Colonic mucosa (tissue), 4 donors: ENCODE data around the gene AFF1. TPM values are rescaled to one million over a fixed set of nuclear protein-coding genes. Genes with fewer than 3 reads are reported as not detected.

Experiments used
- DNase-seq: peaks from one replicate; pipeline ENCODE4 v3.0.0-alpha.2; 2020
- H3K27ac ChIP-seq: fragments of 200-600 bp; one replicate; pipeline ENCODE4 v1.8.0; 2021
- H3K27me3 ChIP-seq: fragments of 200-600 bp; one replicate; pipeline ENCODE4 v1.8.0; 2021
- H3K36me3 ChIP-seq: fragments of 200-600 bp; one replicate; pipeline ENCODE4 v1.8.0; 2021
- H3K4me1 ChIP-seq: fragments of 200-600 bp; one replicate; pipeline ENCODE4 v1.8.0; 2021; ENCODE audit warnings: mild to moderate bottlenecking
- H3K4me3 ChIP-seq: fragments of 200-600 bp; one replicate; pipeline ENCODE4 v1.8.0; 2021
- H3K9ac ChIP-seq, 2 donors: one replicate each; pipeline ENCODE4 v1.7.0; 2013; ENCODE audit warnings: control low read depth in 2 of 2, low read depth in 2 of 2, low read length in 2 of 2
- H3K9me3 ChIP-seq: fragments of 200-600 bp; one replicate; pipeline ENCODE4 v1.8.0; 2021
- CTCF ChIP-seq: fragments of 200-600 bp; IDR thresholded peaks from one replicate; pipeline ENCODE4 v1.8.0; 2022; ENCODE audit warnings: antibody characterized with exemption, mild to moderate bottlenecking
- intact Hi-C: fragments of 100-400 bp; cut with DNase I; formaldehyde crosslinking; loops from one replicate; pipeline ENCODE4 v1.14.1; 2022
- total RNA-seq, 2 donors: library from RNA; stranded (reverse); fragmentation: NEBNext Ultra II Directional in 1 of 2; extraction: Animal tissue kit (Norgen Biotek cat#: 25700) in 1 of 2; gene quantifications; one replicate each; pipeline ENCODE4 v1.2.1, GENCODE V29; 2021
- donor health status: healthy.
- donor health status: DM: no; HTN: no; CAD: no.
- donor health status: DM: no; HTN: no; CAD: no.

AFF1 gene
- total RNA-seq, 2 donors from 2014 or later, result 73.5 to 104 TPM

- DNase-seq, result peak; percentile 84
- H3K4me3 ChIP-seq, result no peak overlapping the region
- intact Hi-C loops, result no loop called here
- H3K9ac ChIP-seq, result peak overlapping the region in 1 of 2 donors; percentile 9
- no peaks in the 10 kb centered on the region for H3K4me1 ChIP-seq
- H3K27ac ChIP-seq, result peak overlapping the region; percentile 56
- H3K36me3 ChIP-seq, result peaks cover 18% of the 10 kb centered on the region
- H3K9me3 ChIP-seq, result no peaks in the 10 kb centered on the region
- TF ChIP-seq CTCF, result no peak
- no peaks in the 10 kb centered on the region for H3K27me3 ChIP-seq
Observed at GRCh38 chr4:87120411-87121162, 185.8 kb downstream of the AFF1 start.

- no peaks in the 10 kb centered on the region for H3K9me3 ChIP-seq
- intact Hi-C loops, result no loop called here
- H3K27ac ChIP-seq, result peak overlapping the region; percentile 56
- no peak for TF ChIP-seq CTCF
- H3K36me3 ChIP-seq, result peaks cover 17% of the 10 kb centered on the region
- no peaks in the 10 kb centered on the region for H3K27me3 ChIP-seq
- DNase-seq, result no peak
- no peak overlapping the region for H3K4me3 ChIP-seq
- H3K4me1 ChIP-seq, result no peaks in the 10 kb centered on the region
- no peak overlapping the region for H3K9ac ChIP-seq
Observed at GRCh38 chr4:87121341-87122065, 186.7 kb downstream of the AFF1 start.

DNA sequence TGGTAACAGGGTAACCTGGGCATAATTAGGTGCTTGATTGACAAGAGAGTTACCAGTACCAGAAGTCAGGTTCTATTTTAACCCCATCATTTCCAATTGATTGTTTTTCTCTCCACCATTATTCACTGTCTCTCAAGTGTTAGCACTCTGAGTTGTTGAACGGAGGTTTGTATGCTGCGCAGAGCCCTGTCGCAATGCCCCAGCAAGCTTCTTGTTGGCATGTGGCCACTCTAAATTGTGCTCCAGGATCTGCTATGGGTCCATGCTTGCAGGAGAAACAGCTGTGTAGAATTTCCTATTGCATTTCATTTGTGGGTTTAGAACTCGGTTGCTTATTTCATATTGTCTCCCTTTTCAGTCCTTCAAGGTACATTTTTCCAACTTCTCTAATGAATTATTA, 187.4 kb downstream of the AFF1 start:
- Histone ChIP-seq H3K27ac (no peak overlapping the region), H3K9me3 (no peaks in the 10 kb centered on the region), H3K27me3 (no peaks in the 10 kb centered on the region), H3K4me3 (no peak overlapping the region), H3K4me1 (no peaks in the 10 kb centered on the region), H3K36me3 (peaks cover 11% of the 10 kb centered on the region), H3K9ac (no peak overlapping the region)
- intact Hi-C loops, result no loop called here
- TF ChIP-seq CTCF, result no peak
- no peak for DNase-seq

DNA sequence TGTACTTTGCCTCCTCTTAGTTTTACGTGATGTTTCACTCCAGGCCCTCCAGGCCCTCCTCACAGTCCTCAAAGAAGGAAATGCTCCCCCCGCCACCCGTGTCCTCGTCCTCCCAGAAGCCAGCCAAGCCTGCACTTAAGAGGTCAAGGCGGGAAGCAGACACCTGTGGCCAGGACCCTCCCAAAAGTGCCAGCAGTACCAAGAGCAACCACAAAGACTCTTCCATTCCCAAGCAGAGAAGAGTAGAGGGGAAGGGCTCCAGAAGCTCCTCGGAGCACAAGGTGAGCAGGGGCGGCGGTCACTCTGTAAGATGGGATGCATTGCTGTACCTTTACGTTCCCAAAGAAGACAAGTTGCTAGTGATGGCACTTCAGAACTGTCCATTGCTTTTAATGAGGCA, 191.2 kb downstream of the AFF1 start:
- Histone ChIP-seq H3K4me3 (no peak overlapping the region), H3K9me3 (no peaks in the 10 kb centered on the region), H3K4me1 (no peaks in the 10 kb centered on the region), H3K36me3 (peaks cover 17% of the 10 kb centered on the region), H3K27ac (no peak overlapping the region), H3K9ac (no peak overlapping the region), H3K27me3 (no peaks in the 10 kb centered on the region)
- DNase-seq, result no peak
- intact Hi-C loops, result no loop called here
- TF ChIP-seq CTCF, result no peak

DNA sequence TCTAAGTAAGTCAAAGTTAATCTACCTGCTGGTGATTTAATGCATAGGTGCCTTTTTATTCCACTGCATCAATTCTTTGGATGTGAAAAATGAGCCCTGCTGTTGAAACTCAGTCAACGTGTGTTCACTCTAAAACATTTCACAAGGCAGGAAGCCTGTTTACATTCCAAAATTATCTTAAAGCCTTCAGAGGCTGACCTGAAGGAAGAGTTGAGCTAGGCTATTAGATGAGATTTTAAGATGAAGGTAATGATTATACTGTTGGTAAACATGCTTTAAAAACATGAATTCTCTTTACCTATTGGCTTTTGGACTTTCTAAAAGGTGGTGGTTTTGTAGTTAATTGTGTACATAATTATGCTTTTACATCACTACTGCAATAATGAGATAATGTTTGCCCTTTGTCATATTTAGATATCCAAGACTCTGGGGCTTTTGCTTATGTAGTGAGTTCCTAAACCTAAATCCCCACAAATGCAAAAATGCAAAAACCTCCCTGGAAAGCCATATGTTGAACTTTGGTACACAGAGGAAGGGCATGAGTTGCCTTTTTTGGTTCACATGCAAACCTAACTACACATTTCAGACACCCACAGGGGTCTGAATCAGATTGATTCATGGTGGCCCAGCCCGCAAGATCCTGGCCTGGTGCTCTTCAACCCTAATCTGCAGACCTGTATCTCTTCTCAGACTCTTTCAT, 193.3 kb downstream of the AFF1 start:
- no peak for TF ChIP-seq CTCF
- no peaks in the 10 kb centered on the region for H3K27me3 ChIP-seq
- peaks cover 17% of the 10 kb centered on the region for H3K36me3 ChIP-seq
- no peak overlapping the region for H3K4me3 ChIP-seq
- H3K9me3 ChIP-seq, result no peaks in the 10 kb centered on the region
- intact Hi-C loops, result no loop called here
- no peak overlapping the region for H3K9ac ChIP-seq
- H3K27ac ChIP-seq, result no peak overlapping the region
- no peak for DNase-seq
- H3K4me1 ChIP-seq, result no peaks in the 10 kb centered on the region
